ENCODE results near the gene TRPT1. TPM values are rescaled to one million over a fixed set of nuclear protein-coding genes. Genes with fewer than 3 reads are reported as not detected.

Gene TRPT1
- total RNA-seq, 1 donor from 2014 or later: 27.7 TPM

GRCh38 chr11:64264371-64264852, 38.4 kb upstream of the TRPT1 start:
- Histone ChIP-seq H3K9me3 (no peaks in the 10 kb centered on the region), H3K4me1 (peaks cover 21% of the 10 kb centered on the region), H3K4me3 (no peak overlapping the region), H3K27ac (no peak overlapping the region), H3K36me3 (peaks cover 0 to 57% of the 10 kb centered on the region in 2 donors), H3K27me3 (no peaks in the 10 kb centered on the region)
- intact Hi-C loops (cut with DNase I): no loop called here
- DNase-seq (ENCODE audit: extremely low spot score in 2 of 2): no peak
- TF ChIP-seq POLR2AphosphoS5 (IDR thresholded peaks at IDR 0.05; ENCODE audit: insufficient read depth in 1 of 2, low read depth in 1 of 2) (no peak), CTCF (IDR thresholded peaks at IDR 0.05) (no peak), POLR2A (IDR thresholded peaks at IDR 0.05) (no peak)

GRCh38 chr11:64263947-64264317, 37.9 kb upstream of the TRPT1 start:
- no peak overlapping the region for H3K4me3 ChIP-seq
- peaks cover 0 to 62% of the 10 kb centered on the region in 2 donors for H3K36me3 ChIP-seq
- TF ChIP-seq POLR2AphosphoS5 (IDR thresholded peaks at IDR 0.05; ENCODE audit: insufficient read depth in 1 of 2, low read depth in 1 of 2) (no peak), POLR2A (IDR thresholded peaks at IDR 0.05) (no peak), CTCF (IDR thresholded peaks at IDR 0.05) (no peak)
- no peaks in the 10 kb centered on the region for H3K27me3 ChIP-seq
- no peak for DNase-seq (ENCODE audit: extremely low spot score in 2 of 2)
- H3K4me1 ChIP-seq: peaks cover 19% of the 10 kb centered on the region
- intact Hi-C loops (cut with DNase I): no loop called here
- no peaks in the 10 kb centered on the region for H3K9me3 ChIP-seq
- no peak overlapping the region for H3K27ac ChIP-seq

GRCh38 chr11:64263021-64263946, 37.3 kb upstream of the TRPT1 start:
- H3K4me3 ChIP-seq: no peak overlapping the region
- H3K36me3 ChIP-seq: peaks cover 0 to 67% of the 10 kb centered on the region in 2 donors
- H3K4me1 ChIP-seq: peaks cover 13% of the 10 kb centered on the region
- TF ChIP-seq POLR2AphosphoS5 (IDR thresholded peaks at IDR 0.05; ENCODE audit: insufficient read depth in 1 of 2, low read depth in 1 of 2): no peak
- TF ChIP-seq CTCF (IDR thresholded peaks at IDR 0.05): no peak
- TF ChIP-seq POLR2A (IDR thresholded peaks at IDR 0.05): no peak
- no peaks in the 10 kb centered on the region for H3K27me3 ChIP-seq
- intact Hi-C loops (cut with DNase I): no loop called here
- no peak overlapping the region for H3K27ac ChIP-seq
- DNase-seq (ENCODE audit: extremely low spot score in 2 of 2): no peak
- H3K9me3 ChIP-seq: no peaks in the 10 kb centered on the region

- no peak overlapping the region for H3K27ac ChIP-seq
- DNase-seq (ENCODE audit: extremely low spot score in 2 of 2): no peak
- peaks cover 4% of the 10 kb centered on the region for H3K4me1 ChIP-seq
- H3K9me3 ChIP-seq: no peaks in the 10 kb centered on the region
- intact Hi-C loops (cut with DNase I): no loop called here
- peaks cover 0 to 68% of the 10 kb centered on the region in 2 donors for H3K36me3 ChIP-seq
- no peak for TF ChIP-seq POLR2A (IDR thresholded peaks at IDR 0.05)
- TF ChIP-seq POLR2AphosphoS5 (IDR thresholded peaks at IDR 0.05; ENCODE audit: insufficient read depth in 1 of 2, low read depth in 1 of 2): no peak
- no peaks in the 10 kb centered on the region for H3K27me3 ChIP-seq
- no peak overlapping the region for H3K4me3 ChIP-seq
Measured at GRCh38 chr11:64262271-64263002, 36.5 kb upstream of the TRPT1 start.

GRCh38 chr11:64261556-64262080, 35.6 kb upstream of the TRPT1 start:
- H3K4me1 ChIP-seq: no peaks in the 10 kb centered on the region
- no peak overlapping the region for H3K27ac ChIP-seq
- no peak overlapping the region for H3K4me3 ChIP-seq
- H3K36me3 ChIP-seq: peaks cover 0 to 67% of the 10 kb centered on the region in 2 donors
- H3K27me3 ChIP-seq: no peaks in the 10 kb centered on the region
- DNase-seq (ENCODE audit: extremely low spot score in 2 of 2): no peak
- no peaks in the 10 kb centered on the region for H3K9me3 ChIP-seq
- intact Hi-C loops (cut with DNase I): no loop called here
- TF ChIP-seq POLR2A (IDR thresholded peaks at IDR 0.05) (no peak), CTCF (IDR thresholded peaks at IDR 0.05) (no peak), POLR2AphosphoS5 (IDR thresholded peaks at IDR 0.05; ENCODE audit: insufficient read depth in 1 of 2, low read depth in 1 of 2) (no peak)
